Mesenchymal stem cell (in vitro differentiated cells and primary cell): ENCODE measurements around the gene RAB26.
A peak's percentile ranks its signal among the peaks of the same experiment; 100 is the strongest.
"Not testable (repeated sequence)": the region's sequence is repeated elsewhere in the genome, so short reads cannot be mapped to it uniquely, and the experiment has no call there.

Source experiments
- DNase-seq: peaks from one replicate; pipeline ENCODE4 v3.0.0-alpha.2; 2013
- H2AFZ ChIP-seq: one replicate; pipeline ENCODE4 v1.6.1; 2013; ENCODE audit warnings: low read depth, mild to moderate bottlenecking, control low read depth, inconsistent platforms, low read length, moderate library complexity
- H2AK5ac ChIP-seq: 2 replicates; pipeline ENCODE4 v1.6.1; 2013; ENCODE audit warnings: low read length, moderate library complexity, mild to moderate bottlenecking, inconsistent platforms; ENCODE audit not compliant: severe bottlenecking
- H2BK120ac ChIP-seq: one replicate; pipeline ENCODE4 v1.6.1; 2013; ENCODE audit warnings: low read depth, mild to moderate bottlenecking, inconsistent platforms, low read length, moderate library complexity
- H2BK12ac ChIP-seq, 2 experiments: one replicate each; pipeline ENCODE4 v1.6.1; 2013; ENCODE audit warnings: inconsistent platforms in 2 of 2, low read length in 2 of 2, mild to moderate bottlenecking in 2 of 2, moderate library complexity in 2 of 2, control low read depth in 1 of 2
- H2BK15ac ChIP-seq: one replicate; pipeline ENCODE4 v1.6.1; 2013; ENCODE audit warnings: mild to moderate bottlenecking, low read depth, inconsistent platforms; ENCODE audit not compliant: poor library complexity, severe bottlenecking
- H2BK5ac ChIP-seq: 2 replicates; pipeline ENCODE4 v1.6.1; 2013; ENCODE audit warnings: low read depth, mild to moderate bottlenecking, low read length, control low read depth, inconsistent platforms; ENCODE audit not compliant: poor library complexity, severe bottlenecking
- H3K14ac ChIP-seq, 2 experiments: one replicate each; pipeline ENCODE4 v1.6.1; 2013; ENCODE audit warnings: inconsistent platforms in 2 of 2, low read length in 2 of 2, control low read depth in 1 of 2, mild to moderate bottlenecking in 1 of 2, moderate library complexity in 1 of 2
- H3K18ac ChIP-seq, 2 experiments: one replicate each; pipeline ENCODE4 v1.6.1; 2013; ENCODE audit warnings: inconsistent platforms in 2 of 2, low read length in 2 of 2, control low read depth in 1 of 2, low read depth in 1 of 2, mild to moderate bottlenecking in 1 of 2
- H3K23ac ChIP-seq, 2 experiments: one replicate each; pipeline ENCODE4 v1.6.1; 2013; ENCODE audit warnings: inconsistent platforms in 2 of 2, low read length in 2 of 2, mild to moderate bottlenecking in 2 of 2, moderate library complexity in 2 of 2, control low read depth in 1 of 2
- H3K27ac ChIP-seq: 2 replicates; pipeline ENCODE4 v1.5.1; 2013; ENCODE audit warnings: mild to moderate bottlenecking, moderate library complexity, low read length, control low read depth, inconsistent platforms; ENCODE audit not compliant: poor library complexity, severe bottlenecking
- H3K27me3 ChIP-seq, 2 experiments: 2 replicates each; pipeline versions ENCODE4 v1.6.1 to v1.7.0; 2013; ENCODE audit warnings: low read length in 2 of 2, mild to moderate bottlenecking in 2 of 2, moderate library complexity in 2 of 2, control low read depth in 1 of 2, inconsistent platforms in 1 of 2; ENCODE audit not compliant: control insufficient read depth in 1 of 2, insufficient read depth in 1 of 2
- H3K36me3 ChIP-seq, 2 experiments: 2 replicates each; pipeline versions ENCODE4 v1.6.1 to v1.7.0; 2013; ENCODE audit warnings: low read length in 2 of 2, control low read depth in 1 of 2, inconsistent platforms in 1 of 2, low read depth in 1 of 2, mild to moderate bottlenecking in 1 of 2; ENCODE audit not compliant: insufficient read depth in 2 of 2, control insufficient read depth in 1 of 2
- H3K4ac ChIP-seq, 2 experiments: one replicate each; pipeline ENCODE4 v1.6.1; 2013; ENCODE audit warnings: inconsistent platforms in 2 of 2, low read length in 2 of 2, mild to moderate bottlenecking in 2 of 2, moderate library complexity in 2 of 2, control low read depth in 1 of 2, low read depth in 1 of 2
- H3K4me1 ChIP-seq: 2 replicates; pipeline ENCODE4 v1.6.1; 2013; ENCODE audit warnings: low read depth, low read length, control low read depth; ENCODE audit not compliant: control insufficient read depth, insufficient read depth
- H3K4me2 ChIP-seq: 2 replicates; pipeline ENCODE4 v1.6.1; 2013; ENCODE audit warnings: low read length, mild to moderate bottlenecking, inconsistent platforms; ENCODE audit not compliant: poor library complexity, severe bottlenecking
- H3K4me3 ChIP-seq, 2 experiments: 2 replicates each; pipeline versions ENCODE4 v1.5.1 to v1.7.0; 2013; ENCODE audit warnings: low read length in 2 of 2, mild to moderate bottlenecking in 2 of 2, control low read depth in 1 of 2, low read depth in 1 of 2; ENCODE audit not compliant: insufficient read depth in 1 of 2
- H3K79me1 ChIP-seq: replicated peaks from 2 replicates; pipeline ENCODE4 v1.6.1; 2013; ENCODE audit warnings: mild to moderate bottlenecking, control low read depth, low read length, inconsistent platforms; ENCODE audit not compliant: poor library complexity, severe bottlenecking
- H3K9ac ChIP-seq: 2 replicates; pipeline ENCODE4 v1.7.0; 2013; ENCODE audit warnings: mild to moderate bottlenecking, low read length, moderate library complexity
- H3K9me3 ChIP-seq: 2 replicates; pipeline ENCODE4 v1.7.0; 2013; ENCODE audit warnings: mild to moderate bottlenecking, low read length; ENCODE audit not compliant: control insufficient read depth
- H4K8ac ChIP-seq: one replicate; pipeline ENCODE4 v1.6.1; 2013; ENCODE audit warnings: inconsistent platforms, mild to moderate bottlenecking, low read length, moderate library complexity
- H4K91ac ChIP-seq: one replicate; pipeline ENCODE4 v1.6.1; 2013; ENCODE audit warnings: mild to moderate bottlenecking, low read length, inconsistent platforms
- WGBS: methylation state at CpG from one replicate; pipeline ENCODE4 v1.1.7; 2013; ENCODE audit warnings: mixed read lengths; 5-methylcytosine and 5-hydroxymethylcytosine counted together

RAB26 gene

DNA sequence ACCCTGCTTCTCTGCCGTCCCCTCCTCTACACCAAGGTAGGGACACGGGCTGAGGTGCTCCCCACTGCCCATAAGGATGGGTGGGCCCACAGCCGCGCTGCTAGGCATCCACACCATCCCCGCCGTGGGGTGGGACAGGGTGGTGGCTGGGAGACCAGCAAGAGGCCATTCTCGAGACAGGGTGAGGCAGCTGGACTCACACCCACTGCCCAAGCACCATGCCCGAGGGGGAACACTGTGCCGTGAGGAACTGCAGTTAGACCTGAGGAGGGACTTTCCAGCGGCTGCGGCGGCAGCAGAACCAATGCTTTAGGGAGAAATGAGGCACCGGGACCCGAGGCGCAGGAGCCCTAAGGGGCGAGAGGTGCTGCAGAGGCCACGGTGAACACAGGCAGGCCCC is 26.0 kb upstream of the RAB26 start:
- no peak for DNase-seq
- H3K9me3 ChIP-seq, result no peaks in the 10 kb centered on the region
- no peak overlapping the region for H3K27ac ChIP-seq
- no peak overlapping the region for H2BK5ac ChIP-seq
- no peak overlapping the region for H2BK15ac ChIP-seq
- no peak overlapping the region for H3K4me3 ChIP-seq
- H3K18ac ChIP-seq, result peak overlapping the region; percentile 14 to 73
- H4K8ac ChIP-seq, result peak overlapping the region; percentile 82
- H3K4ac ChIP-seq, result no peak overlapping the region
- no peak overlapping the region for H2AFZ ChIP-seq
- peak overlapping the region in 1 of 2 experiments; percentile 55 for H3K14ac ChIP-seq
- WGBS, result 91% methylated on average over 15 of the region's 17 CpGs
- H3K79me1 ChIP-seq, result peaks cover 2% of the 10 kb centered on the region
- H3K4me1 ChIP-seq, result peaks cover 49% of the 10 kb centered on the region
- no peak overlapping the region for H2BK120ac ChIP-seq
- peak overlapping the region; percentile 25 for H4K91ac ChIP-seq
- H3K4me2 ChIP-seq, result no peak overlapping the region
- peaks cover 0 to 10% of the 10 kb centered on the region in 2 experiments for H3K36me3 ChIP-seq
- peak overlapping the region; percentile 71 for H2AK5ac ChIP-seq
- no peaks in the 10 kb centered on the region for H3K27me3 ChIP-seq
- H3K9ac ChIP-seq, result no peak overlapping the region
- H3K23ac ChIP-seq, result no peak overlapping the region
- peak overlapping the region in 1 of 2 experiments; percentile 83 for H2BK12ac ChIP-seq

DNA sequence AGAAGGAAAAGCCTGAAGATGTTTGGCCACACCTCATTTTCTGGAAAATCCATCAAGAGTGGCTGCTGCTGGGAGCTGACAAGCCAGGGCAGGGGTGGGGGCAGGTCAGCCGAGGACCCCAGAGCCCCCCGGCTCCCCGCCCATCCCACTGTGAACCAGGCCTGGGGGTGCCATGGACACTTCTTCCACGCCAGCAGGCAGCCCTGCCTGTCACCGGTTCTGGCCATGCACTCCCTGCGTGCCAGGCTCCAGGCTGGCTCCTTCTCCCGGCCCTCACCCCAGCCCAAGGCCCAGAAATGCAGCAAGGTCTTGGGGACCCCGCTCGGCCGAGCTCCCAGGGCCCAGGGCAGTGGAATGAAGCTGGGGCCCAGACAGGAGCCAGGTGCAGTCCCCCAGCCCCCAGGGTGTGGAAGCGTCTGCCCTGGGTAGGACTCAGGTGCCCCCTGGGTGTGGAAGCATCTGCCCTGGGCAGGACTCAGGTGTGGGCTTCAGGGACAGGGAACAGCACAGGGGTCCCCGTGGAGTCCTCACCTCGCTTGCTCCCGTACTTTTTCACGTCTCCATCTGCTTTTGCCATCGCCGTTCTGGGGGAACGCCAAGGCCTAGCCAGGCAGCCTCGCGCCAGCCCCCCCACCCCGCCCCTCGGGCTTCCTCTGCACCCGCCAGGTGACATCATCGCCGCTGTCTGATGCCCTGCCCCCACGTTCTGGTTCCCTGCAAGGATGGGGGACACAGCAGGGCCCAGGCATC is 25.3 kb upstream of the RAB26 start:
- H3K27ac ChIP-seq, DNase-seq, H2BK15ac ChIP-seq, H2BK12ac ChIP-seq, H3K4me2 ChIP-seq, H3K9ac ChIP-seq, H3K4ac ChIP-seq, H2AK5ac ChIP-seq, H3K23ac ChIP-seq, H3K14ac ChIP-seq, H4K91ac ChIP-seq, H4K8ac ChIP-seq, H3K9me3 ChIP-seq, H2BK120ac ChIP-seq, H2AFZ ChIP-seq, H3K4me3 ChIP-seq, H3K27me3 ChIP-seq, H3K79me1 ChIP-seq, H2BK5ac ChIP-seq, H3K36me3 ChIP-seq: not testable (repeated sequence)
- Histone ChIP-seq H3K18ac (peak overlapping the region in 1 of 2 experiments; percentile 40), H3K4me1 (peaks cover 49% of the 10 kb centered on the region)
- 97% methylated on average over 10 of the region's 26 CpGs for WGBS

DNA sequence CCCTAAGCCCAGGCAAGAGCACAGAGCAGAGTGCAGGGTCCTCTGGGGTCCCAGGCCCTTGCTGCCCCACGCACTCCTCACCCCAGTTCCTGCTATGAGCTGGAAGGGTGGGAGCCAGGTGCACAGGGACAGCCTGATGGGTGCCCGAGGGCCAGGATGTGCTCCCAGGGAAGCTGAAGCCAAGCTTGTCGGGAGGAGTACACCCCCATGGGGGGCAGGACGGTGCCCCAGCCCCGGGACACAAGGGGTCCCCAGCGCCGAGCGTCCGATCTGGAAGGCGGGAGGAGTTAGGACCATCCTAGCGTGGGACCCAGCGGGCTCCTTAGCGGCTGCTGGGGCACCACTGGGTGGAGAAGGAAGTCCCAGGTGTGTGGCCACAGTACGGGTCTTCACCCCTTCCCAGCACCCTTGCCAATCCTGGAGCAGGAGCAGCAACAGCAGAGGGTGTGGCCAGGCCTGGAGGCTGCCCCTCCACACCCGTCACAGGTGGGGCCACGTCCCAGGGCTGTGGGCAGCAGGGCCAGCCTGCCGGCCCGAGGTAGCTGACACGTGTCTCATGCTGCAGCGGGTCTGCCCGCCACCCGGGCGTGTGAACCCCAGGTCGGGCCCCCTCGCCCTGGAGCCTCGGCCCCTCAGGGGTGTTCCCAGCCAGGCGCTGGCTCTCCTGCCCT is 24.6 kb upstream of the RAB26 start:
- peak overlapping the region; percentile 83 for H2BK15ac ChIP-seq
- peak overlapping the region; percentile 37 to 54 for H2BK12ac ChIP-seq
- H3K4me2 ChIP-seq, H3K36me3 ChIP-seq, H3K23ac ChIP-seq, H3K14ac ChIP-seq, H3K79me1 ChIP-seq, H3K9me3 ChIP-seq, H3K4me3 ChIP-seq, DNase-seq, H2AFZ ChIP-seq, H3K27me3 ChIP-seq: not testable (repeated sequence)
- H2AK5ac ChIP-seq, result peak overlapping the region; percentile 53
- peak overlapping the region; percentile 95 for H4K8ac ChIP-seq
- peak overlapping the region; percentile 82 for H3K9ac ChIP-seq
- peak overlapping the region; percentile 42 for H2BK120ac ChIP-seq
- peak overlapping the region; percentile 82 for H3K27ac ChIP-seq
- peak overlapping the region; percentile 75 for H4K91ac ChIP-seq
- WGBS, result 59% methylated on average over 14 of the region's 27 CpGs
- peaks cover 52% of the 10 kb centered on the region for H3K4me1 ChIP-seq
- H2BK5ac ChIP-seq, result peak overlapping the region; percentile 94
- H3K4ac ChIP-seq, result peak overlapping the region in 1 of 2 experiments; percentile 81
- H3K18ac ChIP-seq, result peak overlapping the region; percentile 77 to 96

GRCh38 chr16:2124377-2124693 is 24.1 kb upstream of the RAB26 start:
- Histone ChIP-seq H3K9ac (peak overlapping the region; percentile 82), H3K4ac (peak overlapping the region; percentile 45 to 81), H3K27ac (peak overlapping the region; percentile 82), H3K18ac (peak overlapping the region; percentile 96 to 97), H2BK120ac (peak overlapping the region; percentile 95), H2BK5ac (peak overlapping the region; percentile 94), H3K4me3 (peak overlapping the region in 1 of 2 experiments; percentile 58), H4K8ac (peak overlapping the region; percentile 95), H2BK15ac (peak overlapping the region; percentile 83), H4K91ac (peak overlapping the region; percentile 99), H3K4me1 (peaks cover 52% of the 10 kb centered on the region), H2BK12ac (peak overlapping the region in 1 of 2 experiments; percentile 77)
- not testable (repeated sequence) for H3K79me1 ChIP-seq, H3K27me3 ChIP-seq, DNase-seq, H3K36me3 ChIP-seq, H3K9me3 ChIP-seq, H2AFZ ChIP-seq, H3K23ac ChIP-seq, H2AK5ac ChIP-seq, H3K4me2 ChIP-seq, H3K14ac ChIP-seq
- 9% methylated on average over 4 of the region's 11 CpGs for WGBS
